Parathyroid adenoma (tissue), 2 donors: ENCODE data around the gene EMD.
"Not testable (repeated sequence)": the region's sequence is repeated elsewhere in the genome, so short reads cannot be mapped to it uniquely, and the experiment has no call there.

ENCODE experiments used
- H2AFZ ChIP-seq: fragments of 300-600 bp; sonication (generic); one replicate; pipeline ENCODE4 v1.7.0; 2017; ENCODE audit warnings: antibody characterized with exemption, mild to moderate bottlenecking
- H3K27ac ChIP-seq: fragments of 300-600 bp; sonication (generic); one replicate; pipeline ENCODE4 v1.7.0; 2017
- H3K27me3 ChIP-seq: fragments of 300-600 bp; sonication (generic); one replicate; pipeline ENCODE4 v1.7.0; 2017; ENCODE audit warnings: low read length; ENCODE audit not compliant: control insufficient read depth, insufficient read depth
- H3K36me3 ChIP-seq: fragments of 300-600 bp; sonication (generic); one replicate; pipeline ENCODE4 v1.7.0; 2017; ENCODE audit warnings: low read length; ENCODE audit not compliant: control insufficient read depth, insufficient read depth
- H3K4me1 ChIP-seq: fragments of 300-600 bp; sonication (generic); one replicate; pipeline ENCODE4 v1.7.0; 2017; ENCODE audit warnings: control low read depth
- H3K4me2 ChIP-seq: fragments of 300-600 bp; sonication (generic); one replicate; pipeline ENCODE4 v1.7.0; 2017; ENCODE audit warnings: low read length
- H3K4me3 ChIP-seq: fragments of 300-600 bp; sonication (generic); one replicate; pipeline ENCODE4 v1.7.0; 2017; ENCODE audit warnings: low read depth, low read length
- H3K79me2 ChIP-seq: fragments of 300-600 bp; sonication (generic); one replicate; pipeline ENCODE4 v1.7.0; 2017; ENCODE audit warnings: control low read depth
- H3K9ac ChIP-seq: fragments of 300-600 bp; sonication (generic); one replicate; pipeline ENCODE4 v1.7.0; 2017; ENCODE audit warnings: mild to moderate bottlenecking
- H3K9me3 ChIP-seq: fragments of 300-600 bp; sonication (generic); one replicate; pipeline ENCODE4 v1.7.0; 2017; ENCODE audit warnings: low read length; ENCODE audit not compliant: control insufficient read depth
- TF ChIP-seq, protein P1 (sequence below): fragments of 300-600 bp; sonication (generic); IDR thresholded peaks from one replicate; pipeline ENCODE4 v1.7.0; 2017; ENCODE audit warnings: antibody characterized with exemption, mild to moderate bottlenecking
- donor health status: primary hyperparathyroidism.

Gene EMD

DNA sequence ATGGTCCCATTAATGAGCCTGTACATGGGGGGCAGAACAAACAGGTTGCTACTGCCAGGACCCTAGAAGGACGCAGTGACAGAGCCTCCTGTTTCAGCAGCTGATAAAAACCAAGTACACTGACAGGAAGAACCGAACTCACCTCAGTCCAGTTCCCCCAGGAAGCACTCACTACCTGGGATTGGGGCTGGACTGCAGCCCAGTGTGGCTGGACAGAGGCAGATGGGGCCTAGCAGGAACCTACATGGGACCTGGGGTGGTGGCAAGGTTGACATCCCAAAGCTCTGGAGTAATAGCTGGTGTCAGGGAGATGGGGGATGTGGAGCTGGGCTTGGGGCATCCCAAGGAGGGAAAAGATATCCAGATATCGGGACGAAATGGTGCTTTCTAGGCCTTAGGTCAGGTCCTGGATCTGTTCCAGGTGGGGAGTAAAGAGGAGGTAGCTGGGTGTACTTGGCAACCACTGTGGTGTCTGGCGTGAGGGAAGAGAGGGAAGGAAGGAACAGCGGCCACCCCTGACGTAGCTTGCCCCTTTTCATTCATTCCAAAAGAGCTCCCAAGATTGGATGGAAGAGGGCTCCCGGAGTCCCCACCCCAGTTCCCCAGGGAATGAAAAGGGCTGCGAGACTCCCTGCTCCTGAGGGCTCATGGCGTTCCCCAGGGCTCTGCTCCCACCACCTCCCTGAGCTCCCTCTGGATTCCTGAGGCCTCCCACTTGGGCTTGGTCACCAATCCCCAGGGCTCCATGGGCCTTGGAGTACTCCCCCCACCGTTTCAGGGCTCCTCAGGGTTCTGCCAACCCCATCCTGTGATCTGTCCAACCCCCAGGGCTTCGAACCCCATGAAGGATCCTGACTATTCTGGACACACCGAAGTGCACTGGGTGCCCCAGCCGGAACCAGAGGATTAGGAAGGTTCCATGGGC, 4.5 kb downstream of the EMD start:
- no peaks in the 10 kb centered on the region for H3K9me3 ChIP-seq
- no peak overlapping the region for H2AFZ ChIP-seq
- no peaks in the 10 kb centered on the region for H3K36me3 ChIP-seq
- TF ChIP-seq, protein P1, sequence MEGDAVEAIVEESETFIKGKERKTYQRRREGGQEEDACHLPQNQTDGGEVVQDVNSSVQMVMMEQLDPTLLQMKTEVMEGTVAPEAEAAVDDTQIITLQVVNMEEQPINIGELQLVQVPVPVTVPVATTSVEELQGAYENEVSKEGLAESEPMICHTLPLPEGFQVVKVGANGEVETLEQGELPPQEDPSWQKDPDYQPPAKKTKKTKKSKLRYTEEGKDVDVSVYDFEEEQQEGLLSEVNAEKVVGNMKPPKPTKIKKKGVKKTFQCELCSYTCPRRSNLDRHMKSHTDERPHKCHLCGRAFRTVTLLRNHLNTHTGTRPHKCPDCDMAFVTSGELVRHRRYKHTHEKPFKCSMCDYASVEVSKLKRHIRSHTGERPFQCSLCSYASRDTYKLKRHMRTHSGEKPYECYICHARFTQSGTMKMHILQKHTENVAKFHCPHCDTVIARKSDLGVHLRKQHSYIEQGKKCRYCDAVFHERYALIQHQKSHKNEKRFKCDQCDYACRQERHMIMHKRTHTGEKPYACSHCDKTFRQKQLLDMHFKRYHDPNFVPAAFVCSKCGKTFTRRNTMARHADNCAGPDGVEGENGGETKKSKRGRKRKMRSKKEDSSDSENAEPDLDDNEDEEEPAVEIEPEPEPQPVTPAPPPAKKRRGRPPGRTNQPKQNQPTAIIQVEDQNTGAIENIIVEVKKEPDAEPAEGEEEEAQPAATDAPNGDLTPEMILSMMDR = no peak
- no peaks in the 10 kb centered on the region for H3K4me1 ChIP-seq
- no peak overlapping the region for H3K4me2 ChIP-seq
- no peak overlapping the region for H3K4me3 ChIP-seq
- no peaks in the 10 kb centered on the region for H3K27me3 ChIP-seq
- no peaks in the 10 kb centered on the region for H3K79me2 ChIP-seq
- no peak overlapping the region for H3K9ac ChIP-seq
- H3K27ac ChIP-seq = no peak overlapping the region

DNA sequence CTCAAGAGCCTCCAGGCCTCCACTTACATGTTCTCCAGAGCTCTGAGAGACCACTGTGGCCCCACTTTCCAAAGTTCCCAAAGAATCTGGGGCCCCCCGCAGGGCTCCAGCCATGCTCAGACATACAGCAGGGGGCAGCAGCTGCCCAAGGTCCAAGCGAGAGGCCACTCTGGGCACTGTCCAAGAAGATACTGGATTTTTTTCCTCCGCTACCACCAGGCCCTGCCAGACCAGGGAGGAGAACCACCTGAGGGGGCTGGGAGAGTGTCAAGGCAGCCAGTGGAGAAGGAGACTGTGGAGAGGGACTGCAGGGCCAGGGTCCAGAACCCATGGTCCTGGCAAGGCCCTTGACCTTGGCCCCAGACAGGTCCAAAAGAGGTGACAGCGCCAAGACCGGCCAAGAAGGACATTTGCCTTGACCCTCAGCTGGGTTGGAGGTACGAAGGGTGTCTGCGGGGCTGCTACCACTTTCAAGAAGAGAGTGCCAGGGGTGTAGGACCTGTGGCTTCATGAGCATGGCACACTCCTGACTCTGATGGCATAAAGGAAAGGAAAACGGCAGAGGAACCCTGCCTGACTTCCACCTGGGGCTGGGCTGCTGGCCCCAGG, 5.3 kb downstream of the EMD start:
- H3K27ac ChIP-seq = no peak overlapping the region
- TF ChIP-seq, protein P1 = peak; percentile 54

DNA sequence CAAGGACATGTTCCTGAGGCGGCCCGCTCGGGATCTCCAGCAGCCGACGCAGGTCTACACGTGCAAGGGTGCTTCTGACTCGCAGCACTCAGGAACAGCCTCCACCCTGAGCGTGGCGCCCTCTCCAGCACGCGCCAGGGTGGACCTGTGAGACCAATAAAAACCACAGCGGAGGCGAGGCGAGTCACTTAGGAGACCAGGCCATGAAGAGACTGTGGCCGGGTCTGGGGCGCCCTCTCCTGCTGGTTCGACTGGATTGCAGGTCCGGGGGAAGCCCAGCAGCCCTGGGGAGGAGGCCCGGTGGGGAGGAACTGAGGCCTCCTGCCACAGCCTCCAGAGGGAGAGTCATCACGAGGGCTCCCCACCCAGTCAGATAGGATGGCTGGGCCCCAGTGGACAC, 9.0 kb downstream of the EMD start:
- not testable (repeated sequence) for H3K79me2 ChIP-seq, H3K27ac ChIP-seq, H3K36me3 ChIP-seq, H3K9ac ChIP-seq, H3K4me3 ChIP-seq, H3K4me1 ChIP-seq, H2AFZ ChIP-seq, H3K9me3 ChIP-seq, H3K27me3 ChIP-seq, H3K4me2 ChIP-seq

More for the DNA sequence above, 5.3 kb downstream of the EMD start:
- Histone ChIP-seq H3K79me2 (no peaks in the 10 kb centered on the region), H3K27me3 (no peaks in the 10 kb centered on the region), H3K36me3 (no peaks in the 10 kb centered on the region), H2AFZ (no peak overlapping the region), H3K4me3 (no peak overlapping the region), H3K4me2 (no peak overlapping the region), H3K4me1 (no peaks in the 10 kb centered on the region), H3K9ac (no peak overlapping the region), H3K9me3 (no peaks in the 10 kb centered on the region)

DNA sequence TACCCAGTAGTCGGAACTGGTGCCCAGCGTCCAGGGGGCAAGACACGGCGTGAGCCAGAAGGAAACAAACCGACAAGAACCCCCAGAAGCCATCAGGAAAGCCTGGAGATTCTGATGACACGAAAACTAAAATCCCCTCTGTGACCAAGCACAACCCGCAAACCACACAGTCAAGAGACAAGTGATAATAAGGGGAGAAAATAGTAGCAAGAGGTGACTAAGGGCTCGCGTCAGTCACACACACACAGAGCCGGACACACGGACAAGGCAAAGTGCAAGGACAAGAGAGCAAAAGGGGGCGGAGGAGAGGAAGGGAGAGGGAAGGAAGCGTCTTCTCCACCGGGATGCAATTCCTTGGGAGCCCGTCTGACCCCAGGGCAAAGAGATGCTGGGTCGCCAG, 9.6 kb downstream of the EMD start:
- H3K9me3 ChIP-seq, H3K79me2 ChIP-seq, H3K4me1 ChIP-seq, H3K36me3 ChIP-seq, H2AFZ ChIP-seq, H3K4me3 ChIP-seq, H3K27ac ChIP-seq, H3K9ac ChIP-seq, H3K27me3 ChIP-seq, H3K4me2 ChIP-seq: not testable (repeated sequence)

DNA sequence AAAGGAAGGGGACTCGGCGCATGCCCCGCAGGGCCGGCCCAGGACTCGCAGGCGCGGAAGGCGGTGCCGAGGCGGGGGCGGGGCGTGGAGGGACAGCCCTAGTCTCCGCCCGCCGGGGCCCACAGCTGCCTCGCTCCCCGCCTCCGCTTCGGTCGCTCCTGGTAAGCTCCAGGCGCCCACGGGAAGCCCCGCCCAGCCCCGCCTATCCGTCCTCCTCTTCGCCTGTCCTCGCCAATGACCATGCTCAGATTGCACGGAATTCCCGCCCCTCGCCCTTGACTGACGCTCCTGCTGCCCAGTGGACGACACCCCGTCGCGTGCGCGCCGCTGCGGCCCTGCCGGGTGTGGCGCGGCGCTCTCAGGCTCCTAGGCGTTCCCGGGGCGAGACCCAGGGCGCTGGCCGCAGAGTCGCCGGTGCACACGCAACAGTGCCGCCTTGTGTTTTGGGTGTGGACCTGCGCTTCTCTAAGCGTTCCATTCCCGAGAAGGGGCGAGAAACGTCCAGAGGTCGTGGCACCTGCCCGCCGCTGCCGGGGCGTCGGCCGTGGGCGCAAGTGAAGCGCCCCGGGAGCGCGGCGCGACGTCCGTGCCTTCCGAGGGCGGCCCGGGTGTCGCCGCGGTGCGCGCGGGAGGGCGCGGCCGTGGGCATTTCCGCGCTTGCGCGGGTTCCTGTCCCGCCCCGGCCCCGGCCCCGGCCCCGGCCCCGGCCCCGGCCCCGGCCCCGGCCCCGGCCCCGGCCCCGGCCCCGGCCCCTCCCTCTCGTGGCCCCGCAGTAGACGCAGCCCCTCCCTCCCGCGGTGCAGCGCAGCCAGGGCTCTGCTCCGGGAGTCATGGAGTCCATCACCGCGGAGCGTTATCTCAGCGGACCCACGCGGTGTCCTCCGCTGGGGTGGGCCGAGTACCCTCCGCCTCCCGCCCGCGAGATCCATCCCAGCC, 11.0 kb downstream of the EMD start:
- not testable (repeated sequence) for H3K4me1 ChIP-seq, H3K9ac ChIP-seq, H3K36me3 ChIP-seq, H3K27me3 ChIP-seq, H3K4me3 ChIP-seq, H3K27ac ChIP-seq, H2AFZ ChIP-seq, H3K4me2 ChIP-seq, H3K79me2 ChIP-seq, H3K9me3 ChIP-seq

DNA sequence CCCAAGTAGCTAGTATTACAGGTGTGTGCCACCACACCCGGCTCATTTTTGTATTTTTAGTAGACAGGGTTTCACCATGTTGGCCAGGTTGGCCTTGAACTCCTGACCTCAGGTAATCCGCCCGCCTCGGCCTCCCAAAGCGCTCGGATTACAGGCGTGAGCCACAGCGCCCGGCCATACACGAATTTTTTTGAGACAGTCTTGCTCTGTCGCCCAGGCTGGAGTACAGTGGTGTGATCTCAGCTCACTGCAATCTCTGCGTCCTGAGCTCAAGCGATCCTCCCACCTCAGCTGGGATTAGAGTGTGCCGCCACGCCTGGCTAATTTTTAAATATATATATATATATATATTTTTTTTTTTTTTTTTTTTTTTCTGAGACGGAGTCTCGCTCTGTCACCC, 17.3 kb downstream of the EMD start:
- H3K36me3 ChIP-seq, H3K27ac ChIP-seq, H3K4me3 ChIP-seq: not testable (repeated sequence)

More for the DNA sequence above, 17.3 kb downstream of the EMD start:
- H3K4me1 ChIP-seq, H3K4me2 ChIP-seq, H3K27me3 ChIP-seq, H2AFZ ChIP-seq, H3K9ac ChIP-seq, H3K9me3 ChIP-seq, H3K79me2 ChIP-seq: not testable (repeated sequence)
